ENCODE data around the gene ABCC5.
"Not testable (repeated sequence)": the region's sequence is repeated elsewhere in the genome, so short reads cannot be mapped to it uniquely, and the experiment has no call there.

ABCC5 gene

GRCh38 chr3:184039414-184039813 lies 21.7 kb upstream of the ABCC5 start:
- Histone ChIP-seq H3K36me3 (ENCODE audit: insufficient read depth, low read length) (no peaks in the 10 kb centered on the region), H3K9ac (ENCODE audit: low read length) (no peak overlapping the region), H3K9me3 (ENCODE audit: low read length) (no peaks in the 10 kb centered on the region), H3K27ac (ENCODE audit: low read depth, low read length, poor library complexity, severe bottlenecking) (no peak overlapping the region), H3F3A (ENCODE audit: insufficient read depth, low read length) (no peaks in the 10 kb centered on the region), H3K4me2 (ENCODE audit: low read length) (no peak overlapping the region), H4K20me1 (ENCODE audit: insufficient read depth, low read length) (no peaks in the 10 kb centered on the region), H2AFZ (ENCODE audit: low read length) (no peak overlapping the region), H3K4me3 (ENCODE audit: low read depth, low read length, poor library complexity, severe bottlenecking) (no peak overlapping the region), H3K79me2 (ENCODE audit: insufficient read depth, low read length) (no peaks in the 10 kb centered on the region), H3K27me3 (ENCODE audit: insufficient read depth, low read length) (no peaks in the 10 kb centered on the region), H3K4me1 (ENCODE audit: insufficient read depth, low read length, severe bottlenecking) (no peaks in the 10 kb centered on the region), H3K9me2 (ENCODE audit: low read depth, low read length) (no peaks in the 10 kb centered on the region)
- TF ChIP-seq EZH2 (IDR thresholded peaks at IDR 0.05; ENCODE audit: borderline replicate concordance, low read length) = no peak
- TF ChIP-seq CTCF (IDR thresholded peaks at IDR 0.05; ENCODE audit: low read length) = no peak

- H3K27me3 ChIP-seq (ENCODE audit: insufficient read depth, low read length); H3K27ac ChIP-seq (ENCODE audit: low read depth, low read length, poor library complexity, severe bottlenecking); H3K4me1 ChIP-seq (ENCODE audit: insufficient read depth, low read length, severe bottlenecking); H3K79me2 ChIP-seq (ENCODE audit: insufficient read depth, low read length); H3F3A ChIP-seq (ENCODE audit: insufficient read depth, low read length); H3K9me3 ChIP-seq (ENCODE audit: low read length); H3K4me2 ChIP-seq (ENCODE audit: low read length); H2AFZ ChIP-seq (ENCODE audit: low read length); H3K9ac ChIP-seq (ENCODE audit: low read length); H3K4me3 ChIP-seq (ENCODE audit: low read depth, low read length, poor library complexity, severe bottlenecking); H3K36me3 ChIP-seq (ENCODE audit: insufficient read depth, low read length); H4K20me1 ChIP-seq (ENCODE audit: insufficient read depth, low read length); H3K9me2 ChIP-seq (ENCODE audit: low read depth, low read length): not testable (repeated sequence)
These were observed 20.6 kb upstream of the ABCC5 start for GRCh38 chr3:184038307-184038706.

- TF ChIP-seq EZH2 (IDR thresholded peaks at IDR 0.05; ENCODE audit: borderline replicate concordance, low read length) = no peak
- no peak for TF ChIP-seq CTCF (IDR thresholded peaks at IDR 0.05; ENCODE audit: low read length)
- Histone ChIP-seq H3K36me3 (ENCODE audit: insufficient read depth, low read length) (no peaks in the 10 kb centered on the region), H3K9ac (ENCODE audit: low read length) (no peak overlapping the region), H3K4me2 (ENCODE audit: low read length) (no peak overlapping the region), H3K27ac (ENCODE audit: low read depth, low read length, poor library complexity, severe bottlenecking) (no peak overlapping the region), H4K20me1 (ENCODE audit: insufficient read depth, low read length) (no peaks in the 10 kb centered on the region), H3K27me3 (ENCODE audit: insufficient read depth, low read length) (no peaks in the 10 kb centered on the region), H3K9me2 (ENCODE audit: low read depth, low read length) (no peaks in the 10 kb centered on the region), H3K4me3 (ENCODE audit: low read depth, low read length, poor library complexity, severe bottlenecking) (no peak overlapping the region), H3F3A (ENCODE audit: insufficient read depth, low read length) (no peaks in the 10 kb centered on the region), H3K4me1 (ENCODE audit: insufficient read depth, low read length, severe bottlenecking) (no peaks in the 10 kb centered on the region), H3K79me2 (ENCODE audit: insufficient read depth, low read length) (no peaks in the 10 kb centered on the region), H3K9me3 (ENCODE audit: low read length) (no peaks in the 10 kb centered on the region), H2AFZ (ENCODE audit: low read length) (no peak overlapping the region)
These were observed 20.1 kb upstream of the ABCC5 start for GRCh38 chr3:184037816-184038215.

- no peaks in the 10 kb centered on the region; the same call in 1 of the 2 replicates for H3K27me3 ChIP-seq (ENCODE audit: insufficient read depth, low read length)
- H3K4me1 ChIP-seq (ENCODE audit: insufficient read depth, low read length, severe bottlenecking) = no peaks in the 10 kb centered on the region
- no peak within 1 kb of the TSS for H3K27ac ChIP-seq (ENCODE audit: low read depth, low read length, poor library complexity, severe bottlenecking)
- H2AFZ ChIP-seq (ENCODE audit: low read length) = no peak within 1 kb of the TSS
- no peak within 1 kb of the TSS for H3K9ac ChIP-seq (ENCODE audit: low read length)
- TF ChIP-seq EZH2 (IDR thresholded peaks at IDR 0.05; ENCODE audit: borderline replicate concordance, low read length) = no peak
- no peak for TF ChIP-seq CTCF (IDR thresholded peaks at IDR 0.05; ENCODE audit: low read length)
- no peaks in the 10 kb centered on the region for H4K20me1 ChIP-seq (ENCODE audit: insufficient read depth, low read length)
- H3K4me2 ChIP-seq (ENCODE audit: low read length) = no peak within 1 kb of the TSS
- H3K9me3 ChIP-seq (ENCODE audit: low read length) = no peaks in the 10 kb centered on the region
- H3K36me3 ChIP-seq (ENCODE audit: insufficient read depth, low read length) = no peaks in the 10 kb centered on the region
- H3K79me2 ChIP-seq (ENCODE audit: insufficient read depth, low read length) = no peaks in the 10 kb centered on the region
- H3K4me3 ChIP-seq (ENCODE audit: low read depth, low read length, poor library complexity, severe bottlenecking) = no peak within 1 kb of the TSS
- no peaks in the 10 kb centered on the region for H3F3A ChIP-seq (ENCODE audit: insufficient read depth, low read length)
- H3K9me2 ChIP-seq (ENCODE audit: low read depth, low read length) = no peaks in the 10 kb centered on the region
These were observed 13.6 kb upstream of the ABCC5 start, which contains the start of gene HTR3D for GRCh38 chr3:184031187-184031792. TSS of gene HTR3D (plus strand) at chr3:184031742. CDS start at chr3:184031742, 0 bp downstream.

Measured in OCI-LY1 (cell line).